Measurements from ENCODE around the gene M1AP.

Gene M1AP

GRCh38 chr2:74536166-74536950, 111.8 kb downstream of the M1AP start:
- TF ChIP-seq CTCF (conservative IDR thresholded peaks at IDR 0.05; ENCODE audit: control insufficient read depth, insufficient read depth, low read depth, low read length), result no peak
- no peak overlapping the region for H3K4me3 ChIP-seq (ENCODE audit: control insufficient read depth, low read depth, low read length)
- DNase-seq (ENCODE audit: low read depth), result no peak

- no peak overlapping the region for H3K4me3 ChIP-seq (ENCODE audit: control insufficient read depth, low read depth, low read length)
- no peak for TF ChIP-seq CTCF (conservative IDR thresholded peaks at IDR 0.05; ENCODE audit: control insufficient read depth, insufficient read depth, low read depth, low read length)
- no peak for DNase-seq (ENCODE audit: low read depth)
Measured at GRCh38 chr2:74535440-74535965, 112.6 kb downstream of the M1AP start.

- H3K4me3 ChIP-seq (ENCODE audit: control insufficient read depth, low read depth, low read length), result no peak overlapping the region
- no peak for TF ChIP-seq CTCF (conservative IDR thresholded peaks at IDR 0.05; ENCODE audit: control insufficient read depth, insufficient read depth, low read depth, low read length)
- no peak for DNase-seq (ENCODE audit: low read depth)
Measured at GRCh38 chr2:74534411-74534810, 113.7 kb downstream of the M1AP start.

- no peak for TF ChIP-seq CTCF (conservative IDR thresholded peaks at IDR 0.05; ENCODE audit: control insufficient read depth, insufficient read depth, low read depth, low read length)
- no peak for DNase-seq (ENCODE audit: low read depth)
- no peak overlapping the region for H3K4me3 ChIP-seq (ENCODE audit: control insufficient read depth, low read depth, low read length)
Measured at GRCh38 chr2:74533464-74533863, 114.7 kb downstream of the M1AP start.

- peak; percentile 76 for DNase-seq (ENCODE audit: low read depth)
- no peak overlapping the region for H3K4me3 ChIP-seq (ENCODE audit: control insufficient read depth, low read depth, low read length)
- peak; percentile 38 for TF ChIP-seq CTCF (conservative IDR thresholded peaks at IDR 0.05; ENCODE audit: control insufficient read depth, insufficient read depth, low read depth, low read length)
Measured at GRCh38 chr2:74532222-74532621, 115.9 kb downstream of the M1AP start.

- DNase-seq (ENCODE audit: low read depth), result no peak
- TF ChIP-seq CTCF (conservative IDR thresholded peaks at IDR 0.05; ENCODE audit: control insufficient read depth, insufficient read depth, low read depth, low read length), result no peak
- H3K4me3 ChIP-seq (ENCODE audit: control insufficient read depth, low read depth, low read length), result no peak overlapping the region
Measured at GRCh38 chr2:74531666-74532065, 116.5 kb downstream of the M1AP start.
